ENCODE measurements around the gene PTGER1.
A peak's percentile ranks its signal among the peaks of the same experiment; 100 is the strongest.

PTGER1 gene

DNA sequence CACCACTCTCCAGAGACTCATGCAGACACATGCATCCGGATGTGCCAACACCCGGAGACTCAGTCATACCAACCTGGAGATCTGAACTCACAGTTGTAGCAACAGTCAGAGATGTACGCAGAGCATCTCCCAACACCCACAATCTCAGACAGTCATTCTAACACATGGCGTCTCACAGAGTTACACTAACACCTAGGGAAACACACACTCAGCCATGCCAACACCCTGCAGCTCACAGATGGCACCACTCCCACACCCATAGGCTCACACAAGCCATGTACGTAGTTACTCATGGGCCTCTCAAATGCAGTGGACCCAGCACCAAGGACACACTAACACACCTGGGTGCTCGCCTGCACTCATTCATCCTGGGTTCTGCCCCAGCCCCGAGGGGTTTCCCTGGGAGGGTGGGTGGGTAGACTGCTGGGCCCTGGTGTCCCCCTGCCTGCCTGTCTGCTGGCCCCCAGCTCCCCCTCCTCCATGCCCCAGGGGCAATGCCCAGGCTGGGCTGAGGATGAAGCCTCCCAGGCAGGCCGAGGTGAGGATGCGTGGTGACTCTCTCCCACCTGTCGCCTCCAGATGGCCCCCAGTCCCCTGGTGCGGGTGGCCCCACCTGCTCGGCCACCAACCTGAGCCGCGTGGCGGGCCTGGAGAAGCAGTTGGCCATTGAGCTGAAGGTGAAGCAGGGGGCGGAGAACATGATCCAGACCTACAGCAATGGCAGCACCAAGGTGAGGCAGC is 32.1 kb downstream of the PTGER1 start:
- no peak for DNase-seq (ENCODE audit: low read depth, low spot score)

DNA sequence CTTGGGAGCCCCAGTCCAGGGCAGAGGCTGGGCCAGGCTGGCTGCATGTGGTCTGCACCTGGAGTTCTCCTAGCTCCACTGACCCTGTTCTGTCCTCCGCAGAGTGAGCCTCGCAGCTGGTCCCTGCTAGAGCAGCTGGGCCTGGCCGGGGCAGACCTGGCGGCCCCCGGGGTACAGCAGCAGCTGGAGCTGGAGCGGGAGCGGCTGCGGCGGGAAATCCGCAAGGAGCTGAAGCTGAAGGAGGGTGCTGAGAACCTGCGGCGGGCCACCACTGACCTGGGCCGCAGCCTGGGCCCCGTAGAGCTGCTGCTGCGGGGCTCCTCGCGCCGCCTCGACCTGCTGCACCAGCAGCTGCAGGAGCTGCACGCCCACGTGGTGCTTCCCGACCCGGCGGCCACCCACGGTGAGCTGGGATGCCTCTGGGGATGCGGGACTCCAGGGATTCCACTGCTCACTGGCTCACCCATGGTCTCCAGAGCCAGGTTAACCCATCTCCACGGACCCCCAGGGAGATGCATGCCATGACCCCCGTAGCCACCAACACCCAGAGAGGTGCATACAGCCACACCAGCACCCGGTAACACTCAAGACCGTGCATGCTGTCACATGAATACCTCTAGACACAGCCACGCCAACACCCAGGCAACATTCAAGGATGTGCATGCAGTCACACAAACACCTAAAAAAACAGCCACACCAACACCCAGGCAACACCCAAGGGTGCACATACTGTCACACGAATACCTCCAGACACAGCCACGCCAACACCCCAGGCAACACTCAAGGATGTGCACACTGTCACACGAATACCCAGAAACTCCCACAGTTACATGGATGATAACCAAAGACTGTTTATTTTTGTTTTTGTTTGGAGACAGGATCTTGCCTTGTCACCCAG is 33.9 kb downstream of the PTGER1 start:
- DNase-seq (ENCODE audit: low read depth, low spot score): no peak

DNA sequence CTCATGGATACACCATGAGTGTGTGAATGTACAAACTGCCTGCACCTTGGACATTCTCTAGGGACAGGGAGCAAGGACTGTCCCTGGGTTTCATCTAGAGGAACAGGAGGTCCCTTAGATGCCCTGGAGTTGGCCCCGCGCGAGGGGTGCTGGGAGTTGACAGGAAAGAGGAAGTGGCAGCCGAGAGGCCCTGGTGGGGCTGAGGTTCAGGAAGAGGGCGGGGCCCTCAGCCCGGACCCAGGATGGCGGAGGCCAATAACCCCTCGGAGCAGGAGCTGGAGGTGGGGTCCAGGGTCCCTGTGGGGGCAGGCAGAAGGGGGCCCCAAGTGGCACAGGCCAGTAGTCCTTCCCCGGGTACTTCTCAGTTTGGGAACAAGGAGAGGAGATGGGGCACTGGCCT is 35.1 kb downstream of the PTGER1 start:
- DNase-seq (ENCODE audit: low read depth, low spot score): peak; percentile 47

GRCh38 chr19:14439014-14439413 is 36.1 kb downstream of the PTGER1 start:
- DNase-seq (ENCODE audit: low read depth, low spot score): no peak

GRCh38 chr19:14437578-14438140 is 37.5 kb downstream of the PTGER1 start:
- DNase-seq (ENCODE audit: low read depth, low spot score): no peak

DNA sequence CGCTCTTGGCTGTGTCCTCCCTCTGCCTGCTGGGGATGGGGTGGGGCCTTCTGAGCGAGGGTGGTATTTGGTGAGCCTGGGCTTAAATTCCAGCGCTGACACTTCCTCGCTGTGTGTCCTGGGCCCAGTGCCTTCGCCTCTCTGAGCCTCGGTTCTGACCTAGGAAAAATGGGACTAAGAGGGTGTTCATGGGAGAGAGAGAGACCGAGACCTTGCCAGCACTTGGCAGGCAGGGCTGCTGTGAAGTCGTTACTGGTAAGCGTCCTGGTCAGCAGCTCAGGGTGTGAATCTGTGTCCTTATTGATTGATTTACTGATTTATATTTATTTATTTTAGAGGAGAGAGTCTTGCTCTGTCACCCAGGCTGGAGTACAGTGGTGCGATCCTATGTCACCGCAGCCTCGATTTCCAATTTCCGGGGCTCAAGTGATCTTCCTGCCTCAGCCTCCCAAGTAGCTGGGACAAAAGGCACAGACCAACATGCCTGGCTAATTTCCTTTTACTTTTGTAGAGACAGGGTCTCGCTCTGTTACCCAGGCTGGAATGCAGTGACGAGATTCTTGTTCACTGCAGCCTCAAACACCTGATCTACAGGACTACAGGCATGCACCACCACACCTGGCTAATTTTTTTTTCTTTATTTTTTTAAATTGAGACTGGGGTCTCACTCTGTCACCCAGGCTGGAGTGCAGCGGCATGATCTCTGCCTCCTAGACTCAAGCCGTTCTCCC is 39.7 kb downstream of the PTGER1 start:
- no peak for DNase-seq (ENCODE audit: low read depth, low spot score)

- no peak for DNase-seq (ENCODE audit: low read depth, low spot score)
Observed at GRCh38 chr19:14434543-14435319, 40.4 kb downstream of the PTGER1 start.

GRCh38 chr19:14433554-14434501 is 41.3 kb downstream of the PTGER1 start:
- DNase-seq (ENCODE audit: low read depth, low spot score): no peak

DNA sequence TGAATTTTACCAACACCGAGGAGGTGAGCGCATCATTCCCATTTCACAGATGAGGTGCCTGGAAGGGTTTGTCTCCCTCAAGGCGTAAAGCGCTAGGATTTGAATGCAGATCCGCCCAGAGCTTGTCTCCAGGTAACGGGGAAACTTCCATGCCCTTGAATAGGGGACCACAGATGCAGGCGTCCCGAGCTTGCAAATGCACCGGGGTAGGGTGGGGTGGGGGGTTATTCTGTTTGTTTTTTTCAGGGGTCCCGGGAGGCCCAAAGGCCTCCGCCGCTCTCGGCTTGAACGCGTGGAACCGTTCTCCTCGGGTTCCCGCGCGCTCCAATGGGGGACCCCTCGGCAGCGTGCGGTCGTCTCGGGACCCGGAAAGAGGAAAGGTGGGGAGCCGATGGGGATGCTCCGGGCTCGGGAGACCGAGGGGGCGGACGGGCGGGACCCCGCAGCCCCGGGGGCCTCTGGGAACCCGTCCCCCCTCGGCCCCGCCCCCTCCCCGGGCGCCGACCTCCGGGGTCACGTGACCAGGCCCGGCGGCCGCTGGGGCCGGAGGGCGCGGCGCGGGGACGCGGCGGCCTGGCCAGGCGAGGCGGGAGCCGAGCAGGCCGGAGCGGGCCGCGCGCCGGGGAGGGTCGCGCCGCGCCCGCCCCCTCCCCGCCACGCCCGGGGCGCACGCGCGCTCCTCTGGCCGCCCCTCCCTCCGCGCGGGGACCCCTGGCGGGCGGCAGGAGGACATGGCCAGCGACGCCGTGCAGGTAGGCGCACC is 42.2 kb downstream of the PTGER1 start, which contains the start of gene PKN1:
TSS of gene PKN1 (plus strand) at position 516 of the 763 bp plus-strand sequence. CDS start at position 732, 216 bp downstream.
- DNase-seq (ENCODE audit: low read depth, low spot score): no peak

DNA sequence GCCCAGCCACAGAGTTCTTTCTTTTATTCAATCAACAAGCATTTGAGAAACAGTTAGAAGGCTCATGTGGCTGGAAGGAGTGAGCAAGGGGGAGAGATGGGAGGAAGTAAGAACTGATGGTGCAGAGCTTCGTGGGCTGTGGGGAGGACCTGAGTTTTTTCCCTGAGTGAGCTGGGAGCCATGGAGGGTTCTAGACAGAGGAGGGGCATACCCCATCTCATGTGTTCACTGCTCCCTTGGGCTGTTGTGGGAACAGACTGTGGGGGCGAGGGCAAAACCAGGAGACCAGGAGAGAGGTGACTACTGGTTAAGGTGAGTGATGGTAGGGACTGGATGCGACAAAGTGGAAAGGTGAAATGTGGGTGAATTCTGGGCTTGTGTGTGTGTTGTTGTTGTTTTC is 44.4 kb downstream of the PTGER1 start:
- DNase-seq (ENCODE audit: low read depth, low spot score): no peak

DNA sequence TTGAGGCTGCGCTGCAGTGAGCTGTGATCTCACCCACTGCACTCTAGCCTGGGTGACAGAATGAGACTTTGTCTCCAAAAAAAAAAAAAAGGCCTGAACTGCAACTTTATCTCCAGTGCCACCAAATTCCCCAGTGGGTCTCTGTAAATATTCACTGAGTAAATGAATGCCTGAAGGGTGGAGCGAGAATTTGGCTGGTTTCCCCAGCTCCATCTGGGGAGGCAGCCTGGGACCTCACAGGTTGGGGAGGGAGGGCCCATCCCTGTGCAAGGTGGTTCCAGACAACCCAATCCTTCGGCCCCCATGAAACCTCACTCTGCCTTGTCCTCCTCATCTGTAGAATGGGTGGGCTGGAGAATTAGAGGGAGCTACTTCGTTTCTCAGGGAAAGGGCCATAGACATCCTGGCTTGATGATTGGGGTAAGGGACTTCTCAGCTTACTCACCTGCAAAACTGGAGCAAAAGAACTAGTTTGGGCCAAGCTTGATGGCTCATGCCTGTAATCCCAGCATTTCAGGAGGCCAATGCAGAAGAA is 46.2 kb downstream of the PTGER1 start:
- DNase-seq (ENCODE audit: low read depth, low spot score): no peak

GRCh38 chr19:14427461-14427860 is 47.7 kb downstream of the PTGER1 start:
- no peak for DNase-seq (ENCODE audit: low read depth, low spot score)

GRCh38 chr19:14425696-14426138 is 49.4 kb downstream of the PTGER1 start:
- DNase-seq (ENCODE audit: low read depth, low spot score): no peak
